ENCODE results near the gene CTRB1. TPM values are rescaled to one million over a fixed set of nuclear protein-coding genes. Genes with fewer than 3 reads are reported as not detected.

CTRB1 gene
- total RNA-seq, 1 donor from 2014 or later, result not detected

DNA sequence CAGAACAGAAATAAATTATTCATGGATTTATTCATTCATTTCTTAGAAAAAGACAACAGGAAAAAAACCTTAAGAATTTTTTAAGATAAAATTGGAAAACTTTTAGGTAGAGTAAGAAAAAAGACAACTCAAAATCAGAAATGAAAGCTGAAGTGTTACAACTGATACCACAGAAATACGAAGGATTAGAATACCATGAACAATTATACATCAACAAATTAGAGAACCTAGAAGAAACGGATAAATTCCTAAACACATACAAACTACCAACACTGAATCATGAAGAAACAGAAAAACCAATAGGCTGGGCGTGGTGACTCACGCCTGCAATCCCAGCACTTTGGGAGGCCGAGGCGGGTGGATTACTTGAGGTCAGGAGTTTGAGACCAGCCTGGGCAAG, 39.6 kb upstream of the CTRB1 start:
- peaks cover 30% of the 10 kb centered on the region for H3K9me3 ChIP-seq
- no peaks in the 10 kb centered on the region for H3K36me3 ChIP-seq
- no peak for TF ChIP-seq CTCF (IDR thresholded peaks at IDR 0.05)
- H3K4me3 ChIP-seq, result no peak overlapping the region
- no peak for ATAC-seq
- no peak overlapping the region for H3K27ac ChIP-seq
- intact Hi-C loops (cut with DNase I), result no loop called here
- H3K4me1 ChIP-seq, result no peaks in the 10 kb centered on the region
- H3K27me3 ChIP-seq (ENCODE audit: low read depth), result no peaks in the 10 kb centered on the region
- no peak for DNase-seq

- DNase-seq, result no peak
- no peak overlapping the region for H3K27ac ChIP-seq
- no peak for ATAC-seq
- no peaks in the 10 kb centered on the region for H3K36me3 ChIP-seq
- H3K9me3 ChIP-seq, result peaks cover 11% of the 10 kb centered on the region
- H3K27me3 ChIP-seq (ENCODE audit: low read depth), result no peaks in the 10 kb centered on the region
- intact Hi-C loops (cut with DNase I), result no loop called here
- TF ChIP-seq CTCF (IDR thresholded peaks at IDR 0.05), result no peak
- H3K4me1 ChIP-seq, result no peaks in the 10 kb centered on the region
- no peak overlapping the region for H3K4me3 ChIP-seq
These were observed 37.2 kb upstream of the CTRB1 start for GRCh38 chr16:75181630-75182029.

GRCh38 chr16:75188832-75189477, 29.8 kb upstream of the CTRB1 start:
- no peak for TF ChIP-seq CTCF (IDR thresholded peaks at IDR 0.05)
- DNase-seq, result no peak

GRCh38 chr16:75189638-75190245, 29.0 kb upstream of the CTRB1 start:
- intact Hi-C loops (cut with DNase I), result no loop called here
- Histone ChIP-seq H3K9me3 (no peaks in the 10 kb centered on the region), H3K36me3 (no peaks in the 10 kb centered on the region), H3K4me3 (no peak overlapping the region), H3K27me3 (ENCODE audit: low read depth) (no peaks in the 10 kb centered on the region), H3K4me1 (no peaks in the 10 kb centered on the region), H3K27ac (no peak overlapping the region)
- no peak for DNase-seq
- no peak for ATAC-seq
- no peak for TF ChIP-seq CTCF (IDR thresholded peaks at IDR 0.05)

More at GRCh38 chr16:75188832-75189477, 29.8 kb upstream of the CTRB1 start:
- H3K4me1 ChIP-seq, result no peaks in the 10 kb centered on the region
- H3K9me3 ChIP-seq, result no peaks in the 10 kb centered on the region
- no peak overlapping the region for H3K27ac ChIP-seq
- no peaks in the 10 kb centered on the region for H3K27me3 ChIP-seq (ENCODE audit: low read depth)
- H3K4me3 ChIP-seq, result no peak overlapping the region
- ATAC-seq, result no peak
- intact Hi-C loops (cut with DNase I), result no loop called here
- no peaks in the 10 kb centered on the region for H3K36me3 ChIP-seq

- Histone ChIP-seq H3K27ac (no peak overlapping the region), H3K4me1 (no peaks in the 10 kb centered on the region), H3K4me3 (no peak overlapping the region), H3K9me3 (no peaks in the 10 kb centered on the region), H3K36me3 (no peaks in the 10 kb centered on the region), H3K27me3 (ENCODE audit: low read depth) (peaks cover 10% of the 10 kb centered on the region)
- intact Hi-C loops (cut with DNase I), result no loop called here
- DNase-seq (no peak), ATAC-seq (no peak)
- TF ChIP-seq CTCF (IDR thresholded peaks at IDR 0.05), result no peak
These were observed 26.1 kb upstream of the CTRB1 start for GRCh38 chr16:75192606-75193264.
